Measurements from ENCODE around the gene DPYD. TPM values are rescaled to one million over a fixed set of nuclear protein-coding genes. Genes with fewer than 3 reads are reported as not detected.

Gene DPYD
- total RNA-seq, 1 experiment from 2014 or later = 12.8 TPM

DNA sequence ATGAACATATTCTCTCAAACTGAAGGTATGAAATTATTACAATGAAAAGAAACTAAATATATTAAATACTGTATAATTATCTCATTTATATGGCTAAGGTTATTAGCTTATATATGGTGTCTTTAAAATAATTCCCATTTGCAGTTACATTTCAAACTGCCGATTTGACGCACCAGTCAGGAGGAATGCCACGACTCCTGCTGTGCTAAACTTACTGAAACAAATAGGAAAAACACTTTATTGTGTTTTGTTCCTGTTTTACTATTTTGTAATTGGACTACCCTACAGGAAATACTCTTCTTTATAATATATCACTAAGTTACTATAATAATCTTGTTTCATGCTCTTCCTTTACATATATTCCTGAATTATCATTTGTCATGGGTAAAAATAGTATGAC is 117.8 kb downstream of the DPYD start:
- Histone ChIP-seq H3K79me2 (ENCODE audit: low read length) (no peaks in the 10 kb centered on the region), H3K9ac (ENCODE audit: low read length) (no peak overlapping the region), H3K27ac (ENCODE audit: low read length) (no peak overlapping the region), H3K27me3 (ENCODE audit: low read length) (no peaks in the 10 kb centered on the region), H3K36me3 (ENCODE audit: low read depth, low read length) (no peaks in the 10 kb centered on the region), H3K9me2 (replicated peaks; ENCODE audit: low read length) (no peaks in the 10 kb centered on the region), H3F3A (ENCODE audit: low read length, unreplicated experiment) (no peaks in the 10 kb centered on the region), H3K4me3 (ENCODE audit: low read length) (no peak overlapping the region), H2AFZ (ENCODE audit: low read length) (no peak overlapping the region), H3K4me1 (ENCODE audit: insufficient read depth, low read length) (peaks cover 9% of the 10 kb centered on the region), H3K9me3 (ENCODE audit: low read length) (no peaks in the 10 kb centered on the region), H3K4me2 (ENCODE audit: low read length) (no peak overlapping the region), H4K20me1 (ENCODE audit: low read length) (no peaks in the 10 kb centered on the region)
- POLR2A ChIA-PET (ENCODE audit: unreplicated experiment) = no interaction called here
- TF ChIP-seq EZH2phosphoT487 (IDR thresholded peaks at IDR 0.05; ENCODE audit: borderline replicate concordance, low read length) = no peak
- TF ChIP-seq, protein P1, sequence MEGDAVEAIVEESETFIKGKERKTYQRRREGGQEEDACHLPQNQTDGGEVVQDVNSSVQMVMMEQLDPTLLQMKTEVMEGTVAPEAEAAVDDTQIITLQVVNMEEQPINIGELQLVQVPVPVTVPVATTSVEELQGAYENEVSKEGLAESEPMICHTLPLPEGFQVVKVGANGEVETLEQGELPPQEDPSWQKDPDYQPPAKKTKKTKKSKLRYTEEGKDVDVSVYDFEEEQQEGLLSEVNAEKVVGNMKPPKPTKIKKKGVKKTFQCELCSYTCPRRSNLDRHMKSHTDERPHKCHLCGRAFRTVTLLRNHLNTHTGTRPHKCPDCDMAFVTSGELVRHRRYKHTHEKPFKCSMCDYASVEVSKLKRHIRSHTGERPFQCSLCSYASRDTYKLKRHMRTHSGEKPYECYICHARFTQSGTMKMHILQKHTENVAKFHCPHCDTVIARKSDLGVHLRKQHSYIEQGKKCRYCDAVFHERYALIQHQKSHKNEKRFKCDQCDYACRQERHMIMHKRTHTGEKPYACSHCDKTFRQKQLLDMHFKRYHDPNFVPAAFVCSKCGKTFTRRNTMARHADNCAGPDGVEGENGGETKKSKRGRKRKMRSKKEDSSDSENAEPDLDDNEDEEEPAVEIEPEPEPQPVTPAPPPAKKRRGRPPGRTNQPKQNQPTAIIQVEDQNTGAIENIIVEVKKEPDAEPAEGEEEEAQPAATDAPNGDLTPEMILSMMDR (conservative IDR thresholded peaks at IDR 0.05; ENCODE audit: low read depth, low read length) = no peak
- TF ChIP-seq EZH2 (IDR thresholded peaks at IDR 0.05; ENCODE audit: low read length, unreplicated experiment) = no peak
- no peak for ATAC-seq
- CTCF ChIA-PET = no interaction called here
- intact Hi-C loops (cut with micrococcal nuclease) = no loop called here
- no TSS peak for BruUV-seq (replicated peaks)
- DNase-seq = no peak

DNA sequence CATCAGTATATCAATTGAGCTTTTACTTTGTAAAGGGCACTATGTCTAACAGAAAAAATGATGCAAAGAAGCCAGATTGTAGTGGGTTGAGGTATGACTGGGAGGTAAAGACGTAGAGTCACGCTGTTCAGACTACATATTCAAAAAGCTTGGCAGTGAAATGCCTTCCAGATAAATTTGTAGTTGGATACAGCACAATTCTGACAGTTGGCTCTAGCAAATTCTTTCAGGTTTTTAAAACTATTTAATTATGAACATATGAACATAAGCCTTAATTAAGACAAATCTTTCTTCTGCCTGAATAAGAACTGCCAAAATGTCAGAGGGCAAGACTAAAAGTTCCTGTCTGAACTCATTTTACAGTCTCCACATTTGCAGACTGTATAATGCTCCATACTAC is 118.8 kb downstream of the DPYD start:
- Histone ChIP-seq H3K4me3 (ENCODE audit: low read length) (no peak overlapping the region), H3K4me2 (ENCODE audit: low read length) (no peak overlapping the region), H2AFZ (ENCODE audit: low read length) (no peak overlapping the region), H3K27ac (ENCODE audit: low read length) (no peak overlapping the region), H3K79me2 (ENCODE audit: low read length) (no peaks in the 10 kb centered on the region), H3K9me2 (replicated peaks; ENCODE audit: low read length) (no peaks in the 10 kb centered on the region), H3K9ac (ENCODE audit: low read length) (no peak overlapping the region), H4K20me1 (ENCODE audit: low read length) (no peaks in the 10 kb centered on the region), H3K27me3 (ENCODE audit: low read length) (no peaks in the 10 kb centered on the region), H3F3A (ENCODE audit: low read length, unreplicated experiment) (no peaks in the 10 kb centered on the region), H3K4me1 (ENCODE audit: insufficient read depth, low read length) (peaks cover 7% of the 10 kb centered on the region), H3K36me3 (ENCODE audit: low read depth, low read length) (no peaks in the 10 kb centered on the region), H3K9me3 (ENCODE audit: low read length) (no peaks in the 10 kb centered on the region)
- TF ChIP-seq EZH2 (IDR thresholded peaks at IDR 0.05; ENCODE audit: low read length, unreplicated experiment) (no peak), EZH2phosphoT487 (IDR thresholded peaks at IDR 0.05; ENCODE audit: borderline replicate concordance, low read length) (no peak)
- TF ChIP-seq, protein P1 (conservative IDR thresholded peaks at IDR 0.05; ENCODE audit: low read depth, low read length) = no peak
- ChIA-PET CTCF (no interaction called here), POLR2A (ENCODE audit: unreplicated experiment) (no interaction called here)
- ATAC-seq (no peak), DNase-seq (no peak)
- intact Hi-C loops (cut with micrococcal nuclease) = no loop called here
- BruUV-seq (replicated peaks) = no TSS peak

DNA sequence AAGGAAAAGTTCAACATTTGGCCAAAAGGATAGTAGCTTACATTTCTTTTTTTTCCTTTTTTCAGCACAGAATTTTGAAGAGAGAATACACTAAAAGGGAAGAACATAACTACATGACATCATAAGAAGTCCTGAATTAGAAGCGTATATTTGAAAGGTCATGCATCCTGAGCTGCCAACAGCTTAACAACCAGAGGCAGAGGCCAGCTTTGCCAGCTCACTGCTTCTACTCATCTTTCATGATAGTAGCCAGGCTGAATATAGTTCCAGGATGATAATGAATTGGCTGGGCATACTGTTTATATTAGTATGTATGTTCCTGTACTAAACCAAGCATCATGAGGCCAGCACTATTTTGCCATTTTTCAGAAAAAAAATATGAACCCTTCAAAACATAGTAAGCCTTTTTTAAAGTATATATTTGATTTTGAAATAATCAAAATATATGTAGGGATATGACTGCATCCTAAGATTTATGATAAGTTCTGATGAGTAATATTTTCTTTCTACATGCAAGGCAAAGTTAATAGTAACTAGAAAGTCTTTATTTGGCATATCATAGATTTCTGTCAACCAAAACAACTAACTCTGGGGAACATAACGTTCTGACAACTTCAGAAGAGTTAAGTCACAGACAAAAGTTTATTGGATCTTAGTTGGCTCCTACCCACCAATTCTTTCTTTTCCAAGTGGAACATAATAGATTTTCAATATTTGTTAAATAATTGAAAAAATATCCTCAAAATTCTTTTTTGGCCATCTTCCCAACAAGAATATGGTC is 123.2 kb downstream of the DPYD start:
- no peak overlapping the region for H3K4me2 ChIP-seq (ENCODE audit: low read length)
- no peaks in the 10 kb centered on the region for H3F3A ChIP-seq (ENCODE audit: low read length, unreplicated experiment)
- BruUV-seq (replicated peaks) = no TSS peak
- H3K9me3 ChIP-seq (ENCODE audit: low read length) = no peaks in the 10 kb centered on the region
- no peaks in the 10 kb centered on the region for H3K27me3 ChIP-seq (ENCODE audit: low read length)
- ChIA-PET POLR2A (ENCODE audit: unreplicated experiment) (no interaction called here), CTCF (no interaction called here)
- no peaks in the 10 kb centered on the region for H4K20me1 ChIP-seq (ENCODE audit: low read length)
- H3K4me1 ChIP-seq (ENCODE audit: insufficient read depth, low read length) = no peaks in the 10 kb centered on the region
- ATAC-seq (no peak), DNase-seq (no peak)
- no peak overlapping the region for H3K4me3 ChIP-seq (ENCODE audit: low read length)
- H3K9me2 ChIP-seq (replicated peaks; ENCODE audit: low read length) = no peaks in the 10 kb centered on the region
- intact Hi-C loops (cut with micrococcal nuclease) = no loop called here
- H3K9ac ChIP-seq (ENCODE audit: low read length) = no peak overlapping the region
- TF ChIP-seq, protein P1 (conservative IDR thresholded peaks at IDR 0.05; ENCODE audit: low read depth, low read length) = no peak
- TF ChIP-seq EZH2 (IDR thresholded peaks at IDR 0.05; ENCODE audit: low read length, unreplicated experiment) (no peak), EZH2phosphoT487 (IDR thresholded peaks at IDR 0.05; ENCODE audit: borderline replicate concordance, low read length) (no peak)
- no peaks in the 10 kb centered on the region for H3K79me2 ChIP-seq (ENCODE audit: low read length)
- H3K27ac ChIP-seq (ENCODE audit: low read length) = no peak overlapping the region
- H3K36me3 ChIP-seq (ENCODE audit: low read depth, low read length) = no peaks in the 10 kb centered on the region
- H2AFZ ChIP-seq (ENCODE audit: low read length) = no peak overlapping the region

Data from PC-3 (cell line).